Measurements from ENCODE around the gene LRSAM1.

Gene LRSAM1

GRCh38 chr9:127534250-127534906 lies 83.1 kb downstream of the LRSAM1 start:
- no peak for DNase-seq (ENCODE audit: low read depth in 2 of 2)

GRCh38 chr9:127534931-127535330 lies 83.6 kb downstream of the LRSAM1 start:
- no peak for DNase-seq (ENCODE audit: low read depth in 2 of 2)

GRCh38 chr9:127535396-127535795 lies 84.1 kb downstream of the LRSAM1 start:
- DNase-seq (ENCODE audit: low read depth in 2 of 2): no peak

- no peak for DNase-seq (ENCODE audit: low read depth in 2 of 2)
Observed at GRCh38 chr9:127535834-127536233, 84.5 kb downstream of the LRSAM1 start.

- no peak for DNase-seq (ENCODE audit: low read depth in 2 of 2)
Observed at GRCh38 chr9:127536499-127536898, 85.2 kb downstream of the LRSAM1 start.

GRCh38 chr9:127537014-127537413 lies 85.7 kb downstream of the LRSAM1 start:
- DNase-seq (ENCODE audit: low read depth in 2 of 2): no peak

- no peak for DNase-seq (ENCODE audit: low read depth in 2 of 2)
Observed at GRCh38 chr9:127537792-127538191, 86.5 kb downstream of the LRSAM1 start.

- DNase-seq (ENCODE audit: low read depth in 2 of 2): no peak
Observed at GRCh38 chr9:127538849-127539258, 87.5 kb downstream of the LRSAM1 start.

GRCh38 chr9:127539259-127539981 lies 88.1 kb downstream of the LRSAM1 start:
- no peak for DNase-seq (ENCODE audit: low read depth in 2 of 2)

- no peak for DNase-seq (ENCODE audit: low read depth in 2 of 2)
Observed at GRCh38 chr9:127539982-127540663, 88.8 kb downstream of the LRSAM1 start.

- no peak for DNase-seq (ENCODE audit: low read depth in 2 of 2)
Observed at GRCh38 chr9:127540664-127541041, 89.3 kb downstream of the LRSAM1 start.

- DNase-seq (ENCODE audit: low read depth in 2 of 2): no peak
Observed at GRCh38 chr9:127541176-127541575, 89.9 kb downstream of the LRSAM1 start.

GRCh38 chr9:127541865-127542264 lies 90.6 kb downstream of the LRSAM1 start:
- DNase-seq (ENCODE audit: low read depth in 2 of 2): no peak

GRCh38 chr9:127543221-127543620 lies 91.9 kb downstream of the LRSAM1 start:
- DNase-seq (ENCODE audit: low read depth in 2 of 2): no peak

GRCh38 chr9:127543973-127544533 lies 92.7 kb downstream of the LRSAM1 start:
- DNase-seq (ENCODE audit: low read depth in 2 of 2): no peak

- DNase-seq (ENCODE audit: low read depth in 2 of 2): no peak
Observed at GRCh38 chr9:127545196-127546124, 94.2 kb downstream of the LRSAM1 start.

- DNase-seq (ENCODE audit: low read depth in 2 of 2): no peak
Observed at GRCh38 chr9:127546125-127546832, 95.0 kb downstream of the LRSAM1 start.

GRCh38 chr9:127548352-127548881 lies 97.1 kb downstream of the LRSAM1 start:
- DNase-seq (ENCODE audit: low read depth in 2 of 2): no peak

GRCh38 chr9:127549218-127549617 lies 97.9 kb downstream of the LRSAM1 start:
- no peak for DNase-seq (ENCODE audit: low read depth in 2 of 2)

- no peak for DNase-seq (ENCODE audit: low read depth in 2 of 2)
Observed at GRCh38 chr9:127549751-127550150, 98.4 kb downstream of the LRSAM1 start.

- DNase-seq (ENCODE audit: low read depth in 2 of 2): no peak
Observed at GRCh38 chr9:127550282-127550681, 99.0 kb downstream of the LRSAM1 start.

All from activated CD8-positive, alpha-beta memory T cell treated with anti-CD3 and anti-CD28 coated beads for 4 hours (primary cell).